COLO829 (cell line): Measurements from ENCODE around the gene CTSE.

Source experiments
- DNase-seq: peaks from one replicate; pipeline ENCODE4 v3.0.0; 2012; ENCODE audit warnings: low spot score

CTSE gene

DNA sequence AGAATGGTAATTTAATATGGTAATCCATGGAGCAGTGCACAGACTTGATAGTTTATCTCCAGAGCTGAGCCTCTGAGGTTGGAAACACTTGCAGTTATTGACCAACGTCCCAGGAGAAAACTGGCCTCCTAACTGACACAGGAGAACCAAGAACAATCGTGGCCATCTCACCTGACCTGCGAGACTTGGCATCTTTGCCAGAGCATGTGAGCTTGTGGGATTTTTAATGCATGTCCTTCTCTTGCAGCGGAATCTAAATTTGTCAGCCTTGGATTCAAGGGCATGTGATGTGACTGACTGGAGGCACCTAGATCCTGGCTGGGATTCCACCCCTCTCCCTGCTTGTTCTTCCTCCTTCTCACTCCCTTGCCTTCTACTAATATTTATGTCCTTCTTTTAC, 52.6 kb downstream of the CTSE start:
- DNase-seq = no peak

GRCh38 chr1:205970486-205970885, 53.2 kb downstream of the CTSE start:
- DNase-seq = no peak

DNA sequence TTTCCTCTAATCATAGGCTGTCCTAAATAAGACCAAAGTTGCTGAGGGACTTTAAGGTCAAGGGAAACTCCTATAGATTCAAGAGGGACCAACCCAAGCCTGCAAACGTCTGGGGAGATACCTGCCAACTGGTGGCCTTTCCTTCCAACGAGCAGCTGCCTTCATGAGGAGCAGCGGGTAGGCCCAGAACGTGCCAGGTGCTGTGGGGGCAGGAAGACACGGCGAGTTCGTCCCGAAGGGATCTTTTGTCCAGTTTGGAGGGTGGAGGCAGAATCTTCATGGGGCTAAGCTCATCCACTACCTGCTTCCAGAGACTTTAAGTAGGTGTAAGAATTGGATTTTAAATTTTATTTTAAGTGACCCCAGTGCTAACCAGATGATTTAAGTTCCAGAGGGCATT, 54.5 kb downstream of the CTSE start:
- DNase-seq = no peak

DNA sequence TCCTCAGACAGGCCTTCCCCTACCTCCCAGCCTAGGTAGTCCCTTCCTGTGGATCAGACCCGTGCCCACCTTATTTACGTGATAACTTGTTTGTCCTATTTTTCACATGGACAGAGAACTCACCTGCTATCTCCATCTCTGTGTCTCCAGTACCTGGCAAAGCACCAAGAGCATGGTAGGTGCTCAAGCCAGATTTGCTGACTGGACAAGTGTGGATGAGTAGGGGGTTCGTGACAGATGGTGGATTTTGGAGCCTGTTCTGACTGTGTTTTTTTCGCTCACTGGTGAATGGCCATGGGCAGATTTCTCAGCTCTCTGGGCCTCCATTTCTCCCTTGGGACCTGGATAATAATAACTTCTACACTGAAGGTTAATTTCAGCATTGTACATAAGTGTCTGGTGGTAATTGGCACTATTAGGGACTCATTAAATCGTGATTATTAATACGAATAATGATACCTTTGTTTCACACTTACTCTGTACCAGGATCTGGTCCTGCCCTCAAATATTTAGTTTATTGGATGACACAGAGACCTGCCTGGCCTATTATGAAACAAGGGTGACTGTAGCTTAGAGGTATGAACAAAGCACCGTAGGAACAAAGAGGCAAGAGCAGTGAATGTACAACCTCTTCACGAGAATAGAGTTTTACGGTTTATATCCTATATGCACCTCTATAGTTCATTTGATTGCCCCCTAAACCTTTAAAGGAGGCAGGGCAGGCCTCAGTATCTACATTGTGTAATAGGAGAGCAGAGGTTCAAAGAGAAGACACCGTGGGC, 56.0 kb downstream of the CTSE start:
- DNase-seq = no peak

DNA sequence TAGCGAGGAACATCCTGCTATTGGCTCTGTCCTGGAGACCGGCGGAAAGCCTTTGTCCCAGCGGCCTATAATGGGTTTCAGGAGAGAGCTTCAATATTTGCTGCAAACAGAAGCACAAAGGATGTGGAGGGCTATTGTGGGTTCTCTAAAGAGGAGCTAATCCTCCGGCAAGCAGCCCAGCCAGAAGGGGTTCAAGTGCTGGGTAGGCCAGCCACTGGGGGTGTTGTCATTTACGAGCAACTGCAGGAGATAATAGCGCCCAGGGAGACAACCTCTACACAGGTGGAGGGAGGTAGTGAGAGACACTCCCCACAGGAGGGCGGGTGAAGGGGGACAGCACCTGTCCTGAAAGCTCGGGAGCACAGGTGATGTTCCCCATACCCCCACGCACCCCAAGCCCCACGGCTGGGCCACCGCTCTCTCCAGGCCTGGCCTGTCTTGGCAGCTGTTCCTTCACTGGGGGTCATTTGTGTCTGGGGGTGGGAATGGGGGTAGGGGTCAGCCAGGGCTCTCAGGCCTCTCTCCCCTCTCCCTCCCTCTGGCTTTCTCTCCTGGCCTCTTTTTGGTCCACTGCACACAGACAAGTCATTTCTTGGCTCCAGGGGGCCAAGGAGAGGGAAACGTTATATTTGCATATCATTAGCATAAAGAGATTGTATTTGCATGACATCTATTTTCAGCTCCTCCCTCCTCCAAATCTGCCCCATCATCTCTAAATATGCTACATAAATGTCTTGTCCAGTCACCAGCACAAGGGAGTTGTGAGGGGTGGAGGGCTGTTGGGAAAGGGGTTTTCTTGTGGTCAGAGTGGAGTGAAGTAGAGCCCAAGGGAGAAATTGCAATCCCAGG, 58.4 kb downstream of the CTSE start:
- no peak for DNase-seq

DNA sequence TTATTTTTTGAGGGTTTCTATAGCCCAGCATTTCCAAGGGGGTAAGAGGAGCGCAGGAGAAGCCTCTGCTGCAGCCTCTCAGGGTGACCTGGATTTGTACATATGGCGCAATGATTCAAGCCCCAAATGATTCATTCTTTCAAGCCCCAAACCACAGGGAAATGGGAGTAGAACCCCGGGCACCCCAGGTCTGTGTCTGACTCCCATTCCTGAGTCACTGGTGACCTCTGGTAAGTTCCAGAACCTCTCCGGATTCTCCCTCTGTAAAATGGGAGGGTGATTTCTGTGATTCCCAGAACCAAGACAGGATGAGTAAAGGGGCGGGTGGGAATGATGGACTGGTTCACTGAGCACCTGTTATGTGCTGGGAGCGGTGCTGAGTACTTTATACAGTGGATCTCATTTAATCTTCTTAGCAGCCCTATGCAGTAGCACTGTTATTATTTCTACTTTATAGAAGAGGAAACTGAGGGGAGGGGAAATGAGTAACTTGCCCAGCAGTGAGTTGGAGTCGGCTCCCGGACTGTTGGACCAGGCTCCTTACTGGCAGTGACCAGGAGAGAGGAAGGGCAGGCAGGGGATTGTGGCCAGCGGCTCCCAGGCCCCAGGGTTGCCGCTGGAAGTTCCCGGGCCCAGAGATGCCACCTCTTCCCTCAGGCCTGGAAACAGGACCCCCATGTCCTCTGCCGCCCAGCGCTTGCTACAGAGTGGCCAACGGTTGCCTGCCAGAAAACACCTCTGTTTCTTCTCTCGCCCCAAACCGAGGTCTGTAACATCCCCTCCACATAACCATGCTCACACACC, 60.1 kb downstream of the CTSE start:
- DNase-seq = no peak

DNA sequence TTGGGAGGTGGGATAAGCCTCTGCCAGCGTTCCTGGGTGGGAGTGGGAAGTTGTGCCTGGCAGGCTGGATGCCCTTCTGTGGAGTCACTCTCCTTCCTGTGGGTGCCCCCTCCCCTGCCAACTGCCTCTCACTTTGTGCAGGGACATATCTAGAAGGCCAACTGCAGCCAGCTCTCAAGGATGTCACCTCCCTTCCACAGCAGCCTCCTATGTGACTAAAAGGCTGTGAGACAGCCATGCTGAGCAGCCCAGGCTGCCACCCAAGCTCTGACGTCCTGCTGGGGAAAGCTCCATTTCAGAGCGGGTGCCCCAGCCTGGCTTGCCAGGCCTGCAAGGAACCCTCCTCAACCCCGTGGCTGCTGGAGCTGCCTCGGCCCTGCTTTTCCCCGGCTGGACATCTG, 60.9 kb downstream of the CTSE start:
- no peak for DNase-seq

- DNase-seq = no peak
These were observed 61.5 kb downstream of the CTSE start for GRCh38 chr1:205961991-205962820.

DNA sequence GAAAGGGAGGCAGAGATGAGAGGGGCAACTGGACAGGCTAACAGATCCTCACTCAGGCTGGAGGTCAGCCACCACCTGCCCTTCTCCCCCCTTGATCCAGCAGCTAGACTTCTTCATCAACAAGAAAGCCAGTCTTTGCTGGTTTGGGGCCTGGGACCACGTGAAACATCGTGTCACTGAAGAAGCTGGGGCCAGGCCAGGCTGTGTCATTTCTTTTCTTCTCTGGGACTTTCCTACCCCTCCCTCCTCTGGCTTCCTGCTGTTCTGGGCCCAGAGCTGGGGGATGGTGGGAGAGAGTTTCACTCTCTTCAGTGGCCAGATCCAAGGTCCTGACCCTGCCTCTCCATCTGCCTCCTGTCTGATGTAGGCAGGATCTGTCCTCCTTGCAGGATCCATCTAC, 62.3 kb downstream of the CTSE start:
- no peak for DNase-seq

DNA sequence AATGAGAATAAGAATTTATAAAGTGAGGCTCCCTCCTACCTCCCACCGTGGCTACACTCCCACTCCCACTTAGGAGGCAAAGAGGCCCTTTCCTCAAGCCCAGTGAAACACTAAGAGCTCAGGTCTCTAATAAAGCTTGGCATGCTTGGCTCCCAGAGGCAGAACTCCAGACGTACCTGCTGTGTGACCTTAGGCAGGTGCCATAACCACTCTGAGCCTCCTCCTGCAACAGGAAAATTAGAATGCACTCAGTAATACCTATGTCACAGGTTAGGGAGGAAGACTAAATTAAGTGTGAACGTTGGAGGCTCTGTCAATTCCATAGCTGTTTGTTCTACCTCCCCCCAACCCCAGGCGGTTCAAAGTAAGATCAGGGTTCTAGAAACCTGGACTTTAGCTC, 63.9 kb downstream of the CTSE start:
- DNase-seq = no peak
